GM13977 (cell line): ENCODE data around the gene ILK.

Experiments
- DNase-seq: peaks from one replicate; pipeline ENCODE4 v3.0.0; 2012; ENCODE audit warnings: low spot score
- CTCF ChIP-seq: IDR thresholded peaks from 2 replicates; pipeline ENCODE4 v1.5.1; 2012; ENCODE audit warnings: mild to moderate bottlenecking, control low read depth; ENCODE audit not compliant: insufficient read depth; ENCODE audit errors: extremely low read depth, missing control alignments
- in situ Hi-C: fragments of 300-500 bp; cut with MboI; formaldehyde crosslinking; loops from one replicate; pipeline ENCODE4 v1.12.0; 2022; ENCODE audit warnings: low sequenced_read_pairs, low pct_unique_long_range_greater_than_20kb, mixed read lengths, inconsistent platforms; ENCODE audit not compliant: unreplicated experiment

Gene ILK

GRCh38 chr11:6621711-6622211 is 18.2 kb downstream of the ILK start:
- in situ Hi-C loops = no loop called here
- no peak for TF ChIP-seq CTCF
- DNase-seq = no peak

- TF ChIP-seq CTCF = no peak
- no peak for DNase-seq
- in situ Hi-C loops = no loop called here
These were observed 18.9 kb downstream of the ILK start for GRCh38 chr11:6622261-6623171.

- TF ChIP-seq CTCF = no peak
- DNase-seq = no peak
- in situ Hi-C loops = no loop called here
These were observed 20.1 kb downstream of the ILK start for GRCh38 chr11:6623391-6624363.

- no peak for DNase-seq
- no peak for TF ChIP-seq CTCF
- in situ Hi-C loops = no loop called here
These were observed 21.7 kb downstream of the ILK start for GRCh38 chr11:6625156-6625831.

- no peak for TF ChIP-seq CTCF
- no peak for DNase-seq
- in situ Hi-C loops = no loop called here
These were observed 22.4 kb downstream of the ILK start for GRCh38 chr11:6625832-6626420.
